SU-DHL-6 (cell line): Measurements from ENCODE around the gene ALK.

Experiments used
- CTCF ChIP-seq: fragments of 200-600 bp; sonication (generic); IDR thresholded peaks from one replicate; pipeline ENCODE4 v1.5.1; 2017; ENCODE audit warnings: antibody characterized with exemption, mild to moderate bottlenecking, low read length, moderate library complexity; ENCODE audit not compliant: insufficient read depth, poor library complexity, severe bottlenecking
- EZH2phosphoT487 ChIP-seq: fragments of 200-600 bp; sonication (generic), shearing (Covaris generic); conservative IDR thresholded peaks from 2 replicates; pipeline ENCODE4 v1.6.1; 2018; ENCODE audit warnings: mild to moderate bottlenecking, antibody characterized with exemption, low read length, moderate library complexity, mixed read lengths

GRCh38 chr2:29433920-29434319 is 487.5 kb downstream of the ALK start:
- TF ChIP-seq CTCF (no peak), EZH2phosphoT487 (no peak)
